WI38 (cell line): ENCODE measurements around the gene DLX4.

Experiments
- H3K4me3 ChIP-seq: 2 replicates; pipeline ENCODE4 v1.5.1; 2011; ENCODE audit warnings: low read depth, mild to moderate bottlenecking, control low read depth, low read length
- CTCF ChIP-seq: IDR thresholded peaks from 2 replicates; pipeline ENCODE4 v1.5.1; 2012; ENCODE audit warnings: low read depth, mild to moderate bottlenecking, control low read depth, low read length

Gene DLX4

GRCh38 chr17:49976163-49976827, 7.3 kb downstream of the DLX4 start:
- TF ChIP-seq CTCF, result no peak
- no peak overlapping the region for H3K4me3 ChIP-seq

GRCh38 chr17:49976828-49977202, 7.8 kb downstream of the DLX4 start:
- no peak for TF ChIP-seq CTCF
- no peak overlapping the region for H3K4me3 ChIP-seq

GRCh38 chr17:49977463-49978389, 8.7 kb downstream of the DLX4 start:
- H3K4me3 ChIP-seq, result no peak overlapping the region
- TF ChIP-seq CTCF, result no peak

- no peak overlapping the region for H3K4me3 ChIP-seq
- TF ChIP-seq CTCF, result no peak
Measured at GRCh38 chr17:49978501-49978900, 9.5 kb downstream of the DLX4 start.

- TF ChIP-seq CTCF, result no peak
- no peak overlapping the region for H3K4me3 ChIP-seq
Measured at GRCh38 chr17:49979748-49980479, 10.9 kb downstream of the DLX4 start.

- no peak for TF ChIP-seq CTCF
- H3K4me3 ChIP-seq, result no peak overlapping the region
Measured at GRCh38 chr17:49980703-49981197, 11.8 kb downstream of the DLX4 start.
